AG09319 (cell line): ENCODE data around the gene CTIF.

ENCODE experiments used
- DNase-seq: peaks from one replicate; pipeline ENCODE4 v3.0.0-alpha.2; 2010; ENCODE audit warnings: low read depth; ENCODE audit errors: extremely low read depth
- CTCF ChIP-seq: IDR thresholded peaks from 2 replicates; pipeline ENCODE4 v1.5.1; 2011; ENCODE audit warnings: low read depth, mild to moderate bottlenecking, inconsistent platforms, low read length, moderate library complexity

CTIF gene

GRCh38 chr18:48893061-48893607, 354.3 kb downstream of the CTIF start:
- DNase-seq, result no peak

GRCh38 chr18:48893608-48894600, 355.1 kb downstream of the CTIF start:
- TF ChIP-seq CTCF, result no peak
- no peak for DNase-seq

More at GRCh38 chr18:48893061-48893607, 354.3 kb downstream of the CTIF start:
- TF ChIP-seq CTCF, result no peak

GRCh38 chr18:48894799-48895346, 356.0 kb downstream of the CTIF start:
- TF ChIP-seq CTCF, result no peak
- no peak for DNase-seq

GRCh38 chr18:48896326-48896874, 357.6 kb downstream of the CTIF start:
- no peak for TF ChIP-seq CTCF
- DNase-seq, result no peak

GRCh38 chr18:48896875-48897511, 358.2 kb downstream of the CTIF start:
- no peak for DNase-seq
- TF ChIP-seq CTCF, result no peak

GRCh38 chr18:48897531-48897930, 358.7 kb downstream of the CTIF start:
- no peak for TF ChIP-seq CTCF
- DNase-seq, result no peak
